SK-N-SH (cell line): Measurements from ENCODE around the gene MEOX1. TPM values are rescaled to one million over a fixed set of nuclear protein-coding genes. Genes with fewer than 3 reads are reported as not detected.

Experiments used
- CTCF ChIA-PET: fragments of 300-600, 350-600 bp; formaldehyde crosslinking; extraction: SDS; loops from one replicate; lab custom pipeline; 2021; lab: Yijun Ruan, JAX
- POLR2A ChIA-PET: fragments of 350-600 bp; sonication (Branson Sonifier 250); formaldehyde crosslinking; extraction: SDS; loops from one replicate; lab custom pipeline; 2020; ENCODE audit warnings: antibody characterized with exemption, inconsistent platforms; lab: Yijun Ruan, JAX
- DNase-seq: peaks from one replicate; pipeline ENCODE4 v3.0.0; 2012
- H2AFZ ChIP-seq: fragments of 200-600 bp; sonication (generic); 2 replicates; pipeline ENCODE4 v1.8.1; 2016; ENCODE audit warnings: antibody characterized with exemption, mild to moderate bottlenecking, low read depth
- H3F3A ChIP-seq: fragments of 200-600 bp; sonication (generic); replicated peaks from 2 replicates; pipeline ENCODE3; 2016; ENCODE audit warnings: antibody characterized with exemption, mild to moderate bottlenecking; ENCODE audit not compliant: insufficient read depth
- H3K27ac ChIP-seq, 2 experiments: fragments of 200-500 bp in 1 of 2; fragments of 200-600 bp in 1 of 2; sonication (Bioruptor generic) in 1 of 2; sonication (generic), shearing (Covaris generic) in 1 of 2; 2 replicates each; pipeline versions ENCODE4 v1.5.1 to v1.6.1; 2014 to 2016; ENCODE audit warnings: low read depth in 2 of 2, inconsistent platforms in 1 of 2, low read length in 1 of 2, mild to moderate bottlenecking in 1 of 2, mixed read lengths in 1 of 2
- H3K27me3 ChIP-seq: fragments of 200-600 bp; sonication (generic), shearing (Covaris generic); 2 replicates; pipeline ENCODE4 v1.6.1; 2016; ENCODE audit warnings: mixed run types; ENCODE audit not compliant: insufficient read depth
- H3K36me3 ChIP-seq, 2 experiments: fragments of 200-500 bp in 1 of 2; fragments of 200-600 bp in 1 of 2; sonication (Bioruptor generic) in 1 of 2; sonication (generic) in 1 of 2; replicated peaks in 1 of 2; 2 replicates each; pipeline versions ENCODE3 to v1.5.1; 2014 to 2016; ENCODE audit warnings: low read length in 1 of 2, mild to moderate bottlenecking in 1 of 2; ENCODE audit not compliant: insufficient read depth in 2 of 2, control insufficient read depth in 1 of 2
- H3K4me1 ChIP-seq, 2 experiments: fragments of 200-500 bp in 1 of 2; fragments of 200-600 bp in 1 of 2; sonication (Bioruptor generic) in 1 of 2; sonication (generic), shearing (Covaris generic) in 1 of 2; 2 replicates each; pipeline versions ENCODE4 v1.5.1 to v1.6.1; 2014 to 2016; ENCODE audit warnings: low read depth in 1 of 2, low read length in 1 of 2, mixed run types in 1 of 2; ENCODE audit not compliant: insufficient read depth in 2 of 2, control insufficient read depth in 1 of 2
- H3K4me2 ChIP-seq: fragments of 200-600 bp; sonication (generic), shearing (Covaris generic); 2 replicates; pipeline ENCODE4 v1.6.1; 2017; ENCODE audit warnings: mixed run types
- H3K4me3 ChIP-seq, 2 experiments: fragments of 200-500 bp in 1 of 2; fragments of 200-600 bp in 1 of 2; sonication (Bioruptor generic) in 1 of 2; sonication (generic), shearing (Covaris generic) in 1 of 2; 2 replicates each; pipeline versions ENCODE4 v1.5.1 to v1.8.1; 2014 to 2016; ENCODE audit warnings: low read depth in 2 of 2, inconsistent platforms in 1 of 2, low read length in 1 of 2, mild to moderate bottlenecking in 1 of 2, mixed read lengths in 1 of 2, moderate library complexity in 1 of 2
- H3K79me2 ChIP-seq: fragments of 200-600 bp; sonication (generic); 2 replicates; pipeline ENCODE4 v1.8.1; 2017; ENCODE audit warnings: mild to moderate bottlenecking; ENCODE audit not compliant: insufficient read depth
- H3K9ac ChIP-seq: fragments of 200-600 bp; sonication (generic); 2 replicates; pipeline ENCODE4 v1.6.1; 2017; ENCODE audit warnings: mixed run types
- H3K9me2 ChIP-seq: fragments of 200-600 bp; sonication (generic); 2 replicates; pipeline ENCODE4 v1.6.1; 2017; ENCODE audit warnings: mixed run types
- H3K9me3 ChIP-seq: fragments of 200-600 bp; sonication (generic); 2 replicates; pipeline ENCODE4 v1.6.1; 2017; ENCODE audit warnings: mixed run types, mild to moderate bottlenecking, moderate library complexity
- H4K20me1 ChIP-seq: fragments of 200-600 bp; sonication (generic); 2 replicates; pipeline ENCODE4 v1.6.1; 2017; ENCODE audit warnings: mild to moderate bottlenecking, mixed run types; ENCODE audit not compliant: insufficient read depth
- CHD2 ChIP-seq: fragments of 150-350 bp; IDR thresholded peaks from 2 replicates; pipeline ENCODE4 v1.6.1; 2018; ENCODE audit warnings: low read length; ENCODE audit not compliant: partially characterized antibody
- FOSL2 ChIP-seq: IDR thresholded peaks from 2 replicates; pipeline ENCODE4 v1.4.0; 2012; ENCODE audit warnings: low read depth, mild to moderate bottlenecking, moderate library complexity, borderline replicate concordance
- FOXM1 ChIP-seq: IDR thresholded peaks from 2 replicates; pipeline ENCODE4 v1.4.0; 2012; ENCODE audit warnings: low read depth, mild to moderate bottlenecking
- GATA2 ChIP-seq: sonication (generic); formaldehyde crosslinking; IDR thresholded peaks from 2 replicates; pipeline ENCODE4 v1.5.0; 2020; ENCODE audit warnings: mild to moderate bottlenecking, missing genetic modification reagents
- MXI1 ChIP-seq: IDR thresholded peaks from 2 replicates; pipeline ENCODE4 v1.6.1; 2012; ENCODE audit warnings: mild to moderate bottlenecking, low read depth, low read length, improper control_type of control experiment
- NRF1 ChIP-seq: IDR thresholded peaks from 2 replicates; pipeline ENCODE4 v1.6.1; 2012; ENCODE audit warnings: low read depth, mild to moderate bottlenecking, low read length
- RAD21 ChIP-seq: IDR thresholded peaks from 2 replicates; pipeline ENCODE4 v1.6.1; 2012; ENCODE audit warnings: mild to moderate bottlenecking, low read length
- RCOR1 ChIP-seq: fragments of 150-350 bp; IDR thresholded peaks from 2 replicates; pipeline ENCODE4 v1.6.1; 2017; ENCODE audit warnings: antibody characterized with exemption, low read length
- RFX5 ChIP-seq: IDR thresholded peaks from 2 replicates; pipeline ENCODE4 v1.6.1; 2012; ENCODE audit warnings: mild to moderate bottlenecking, improper control_type of control experiment, low read length
- RXRA ChIP-seq: IDR thresholded peaks from 2 replicates; pipeline ENCODE4 v1.4.0; 2012; ENCODE audit warnings: low read depth, mild to moderate bottlenecking, borderline replicate concordance
- SIN3A ChIP-seq: IDR thresholded peaks from 2 replicates; pipeline ENCODE4 v1.6.1; 2012; ENCODE audit warnings: low read depth, mild to moderate bottlenecking, low read length, moderate library complexity, borderline replicate concordance
- TCF12 ChIP-seq: IDR thresholded peaks from 2 replicates; pipeline ENCODE4 v1.4.0; 2012
- TEAD4 ChIP-seq: IDR thresholded peaks from 2 replicates; pipeline ENCODE4 v1.4.0; 2012; ENCODE audit warnings: mild to moderate bottlenecking, borderline replicate concordance; ENCODE audit not compliant: insufficient read depth
- YY1 ChIP-seq: IDR thresholded peaks from 2 replicates; pipeline ENCODE4 v1.4.0; 2012; ENCODE audit warnings: low read depth, mild to moderate bottlenecking
- WGBS: methylation state at CpG from one replicate; pipeline ENCODE4 v1.1.6; 2017; ENCODE audit warnings: low lambda C conversion rate; 5-methylcytosine and 5-hydroxymethylcytosine counted together
- polyA plus RNA-seq, 3 experiments: library from polyadenylated mRNA; depleted of rRNA; stranded (reverse); fragments of >200 nt; gene quantifications; 2 replicates each; pipeline ENCODE4 v1.2.3, GENCODE V29; 2012
- TF ChIP-seq, protein P1 (sequence below): IDR thresholded peaks from 2 replicates; pipeline ENCODE4 v1.4.0; 2012; ENCODE audit warnings: low read depth, borderline replicate concordance
- TF ChIP-seq, protein P2 (sequence below): fragments of 200-600 bp; sonication (generic); IDR thresholded peaks from 2 replicates; pipeline ENCODE4 v1.6.1; 2017; ENCODE audit warnings: antibody characterized with exemption, mild to moderate bottlenecking, moderate library complexity
- TF ChIP-seq, protein P3 (sequence below): IDR thresholded peaks from 2 replicates; pipeline ENCODE4; 2012
- TF ChIP-seq, protein P4 (sequence below): IDR thresholded peaks from 2 replicates; pipeline ENCODE4 v1.6.1; 2012; ENCODE audit warnings: mild to moderate bottlenecking, low read depth, low read length, moderate library complexity

The MEOX1 gene
- polyA plus RNA-seq, 1 of the 3 experiments (the other 2 are of a cell fraction): 0.05 TPM

DNA sequence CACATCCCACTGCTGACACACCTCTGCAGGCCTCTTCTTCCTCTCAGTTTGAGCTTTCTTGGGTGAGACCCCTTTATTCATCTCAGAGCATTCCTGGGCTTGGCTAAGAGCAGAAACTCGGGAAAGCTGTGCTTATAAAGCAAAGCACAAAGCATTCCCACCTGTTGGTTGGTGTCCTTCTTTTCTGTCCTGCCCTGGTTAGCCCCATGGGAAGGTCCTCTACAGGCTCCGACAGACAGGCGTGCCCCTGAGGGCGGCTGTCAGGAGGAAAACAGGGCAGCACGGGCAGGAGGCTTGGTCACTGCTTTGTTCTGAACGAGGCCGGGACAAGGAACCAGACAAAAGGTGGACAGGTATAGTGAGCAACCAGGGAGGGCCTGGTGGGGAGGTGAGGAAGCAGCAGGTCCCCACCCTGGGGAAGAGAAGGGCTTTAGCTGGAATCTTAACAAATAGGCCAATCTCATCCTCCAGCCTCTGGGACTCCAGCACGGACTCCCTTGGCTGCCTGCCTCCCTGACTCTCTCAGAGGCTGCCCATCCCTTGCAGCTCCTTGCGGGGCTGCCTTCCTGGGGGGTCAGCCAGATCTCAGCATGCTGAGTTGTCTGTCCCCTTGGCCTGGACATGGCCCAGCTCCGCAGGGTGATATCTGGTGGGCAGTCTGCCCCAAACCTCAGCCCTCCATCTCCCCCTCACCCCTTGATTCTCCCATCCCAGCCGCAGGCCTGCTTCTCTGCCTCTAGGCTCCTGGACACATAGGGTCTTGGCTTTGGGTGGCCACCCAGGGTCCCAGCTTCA, 1.7 kb downstream of the MEOX1 start:
- Histone ChIP-seq H3K9ac (no peak overlapping the region), H3K36me3 (no peaks in the 10 kb centered on the region), H3K9me2 (no peaks in the 10 kb centered on the region), H3K4me1 (no peaks in the 10 kb centered on the region), H3F3A (no peaks in the 10 kb centered on the region), H3K27me3 (no peaks in the 10 kb centered on the region), H3K9me3 (no peaks in the 10 kb centered on the region), H2AFZ (no peak overlapping the region), H3K79me2 (no peaks in the 10 kb centered on the region), H3K4me3 (no peak overlapping the region), H3K27ac (no peak overlapping the region), H4K20me1 (no peaks in the 10 kb centered on the region), H3K4me2 (no peak overlapping the region)
- WGBS: 89% methylated on average over 8 of the region's 11 CpGs
- POLR2A ChIA-PET: no interaction called here
- CTCF ChIA-PET: interaction anchor here (0.9 to 4.0 kb wide), 9 partner anchors 8 to 107 kb away, joined by 3 to 38 read pairs (median 3); no protein-coding TSS in a partner anchor
- DNase-seq: no peak
- no peak for TF ChIP-seq RXRA
- no peak for TF ChIP-seq RFX5
- TF ChIP-seq, protein P1, sequence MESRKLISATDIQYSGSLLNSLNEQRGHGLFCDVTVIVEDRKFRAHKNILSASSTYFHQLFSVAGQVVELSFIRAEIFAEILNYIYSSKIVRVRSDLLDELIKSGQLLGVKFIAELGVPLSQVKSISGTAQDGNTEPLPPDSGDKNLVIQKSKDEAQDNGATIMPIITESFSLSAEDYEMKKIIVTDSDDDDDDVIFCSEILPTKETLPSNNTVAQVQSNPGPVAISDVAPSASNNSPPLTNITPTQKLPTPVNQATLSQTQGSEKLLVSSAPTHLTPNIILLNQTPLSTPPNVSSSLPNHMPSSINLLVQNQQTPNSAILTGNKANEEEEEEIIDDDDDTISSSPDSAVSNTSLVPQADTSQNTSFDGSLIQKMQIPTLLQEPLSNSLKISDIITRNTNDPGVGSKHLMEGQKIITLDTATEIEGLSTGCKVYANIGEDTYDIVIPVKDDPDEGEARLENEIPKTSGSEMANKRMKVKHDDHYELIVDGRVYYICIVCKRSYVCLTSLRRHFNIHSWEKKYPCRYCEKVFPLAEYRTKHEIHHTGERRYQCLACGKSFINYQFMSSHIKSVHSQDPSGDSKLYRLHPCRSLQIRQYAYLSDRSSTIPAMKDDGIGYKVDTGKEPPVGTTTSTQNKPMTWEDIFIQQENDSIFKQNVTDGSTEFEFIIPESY: no peak
- TF ChIP-seq, protein P2, sequence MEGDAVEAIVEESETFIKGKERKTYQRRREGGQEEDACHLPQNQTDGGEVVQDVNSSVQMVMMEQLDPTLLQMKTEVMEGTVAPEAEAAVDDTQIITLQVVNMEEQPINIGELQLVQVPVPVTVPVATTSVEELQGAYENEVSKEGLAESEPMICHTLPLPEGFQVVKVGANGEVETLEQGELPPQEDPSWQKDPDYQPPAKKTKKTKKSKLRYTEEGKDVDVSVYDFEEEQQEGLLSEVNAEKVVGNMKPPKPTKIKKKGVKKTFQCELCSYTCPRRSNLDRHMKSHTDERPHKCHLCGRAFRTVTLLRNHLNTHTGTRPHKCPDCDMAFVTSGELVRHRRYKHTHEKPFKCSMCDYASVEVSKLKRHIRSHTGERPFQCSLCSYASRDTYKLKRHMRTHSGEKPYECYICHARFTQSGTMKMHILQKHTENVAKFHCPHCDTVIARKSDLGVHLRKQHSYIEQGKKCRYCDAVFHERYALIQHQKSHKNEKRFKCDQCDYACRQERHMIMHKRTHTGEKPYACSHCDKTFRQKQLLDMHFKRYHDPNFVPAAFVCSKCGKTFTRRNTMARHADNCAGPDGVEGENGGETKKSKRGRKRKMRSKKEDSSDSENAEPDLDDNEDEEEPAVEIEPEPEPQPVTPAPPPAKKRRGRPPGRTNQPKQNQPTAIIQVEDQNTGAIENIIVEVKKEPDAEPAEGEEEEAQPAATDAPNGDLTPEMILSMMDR: no peak
- TF ChIP-seq RCOR1: no peak
- TF ChIP-seq FOXM1: no peak
- TF ChIP-seq TEAD4: no peak
- no peak for TF ChIP-seq YY1
- TF ChIP-seq NRF1: no peak
- no peak for TF ChIP-seq SIN3A
- TF ChIP-seq, protein P3, sequence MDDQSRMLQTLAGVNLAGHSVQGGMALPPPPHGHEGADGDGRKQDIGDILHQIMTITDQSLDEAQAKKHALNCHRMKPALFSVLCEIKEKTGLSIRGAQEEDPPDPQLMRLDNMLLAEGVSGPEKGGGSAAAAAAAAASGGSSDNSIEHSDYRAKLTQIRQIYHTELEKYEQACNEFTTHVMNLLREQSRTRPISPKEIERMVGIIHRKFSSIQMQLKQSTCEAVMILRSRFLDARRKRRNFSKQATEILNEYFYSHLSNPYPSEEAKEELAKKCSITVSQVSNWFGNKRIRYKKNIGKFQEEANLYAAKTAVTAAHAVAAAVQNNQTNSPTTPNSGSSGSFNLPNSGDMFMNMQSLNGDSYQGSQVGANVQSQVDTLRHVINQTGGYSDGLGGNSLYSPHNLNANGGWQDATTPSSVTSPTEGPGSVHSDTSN: no peak
- TF ChIP-seq RAD21: no peak
- TF ChIP-seq CHD2: no peak
- TF ChIP-seq MXI1: no peak
- no peak for TF ChIP-seq GATA2 (CRISPR knock-in tag)
- no peak for TF ChIP-seq TCF12
- TF ChIP-seq, protein P4, sequence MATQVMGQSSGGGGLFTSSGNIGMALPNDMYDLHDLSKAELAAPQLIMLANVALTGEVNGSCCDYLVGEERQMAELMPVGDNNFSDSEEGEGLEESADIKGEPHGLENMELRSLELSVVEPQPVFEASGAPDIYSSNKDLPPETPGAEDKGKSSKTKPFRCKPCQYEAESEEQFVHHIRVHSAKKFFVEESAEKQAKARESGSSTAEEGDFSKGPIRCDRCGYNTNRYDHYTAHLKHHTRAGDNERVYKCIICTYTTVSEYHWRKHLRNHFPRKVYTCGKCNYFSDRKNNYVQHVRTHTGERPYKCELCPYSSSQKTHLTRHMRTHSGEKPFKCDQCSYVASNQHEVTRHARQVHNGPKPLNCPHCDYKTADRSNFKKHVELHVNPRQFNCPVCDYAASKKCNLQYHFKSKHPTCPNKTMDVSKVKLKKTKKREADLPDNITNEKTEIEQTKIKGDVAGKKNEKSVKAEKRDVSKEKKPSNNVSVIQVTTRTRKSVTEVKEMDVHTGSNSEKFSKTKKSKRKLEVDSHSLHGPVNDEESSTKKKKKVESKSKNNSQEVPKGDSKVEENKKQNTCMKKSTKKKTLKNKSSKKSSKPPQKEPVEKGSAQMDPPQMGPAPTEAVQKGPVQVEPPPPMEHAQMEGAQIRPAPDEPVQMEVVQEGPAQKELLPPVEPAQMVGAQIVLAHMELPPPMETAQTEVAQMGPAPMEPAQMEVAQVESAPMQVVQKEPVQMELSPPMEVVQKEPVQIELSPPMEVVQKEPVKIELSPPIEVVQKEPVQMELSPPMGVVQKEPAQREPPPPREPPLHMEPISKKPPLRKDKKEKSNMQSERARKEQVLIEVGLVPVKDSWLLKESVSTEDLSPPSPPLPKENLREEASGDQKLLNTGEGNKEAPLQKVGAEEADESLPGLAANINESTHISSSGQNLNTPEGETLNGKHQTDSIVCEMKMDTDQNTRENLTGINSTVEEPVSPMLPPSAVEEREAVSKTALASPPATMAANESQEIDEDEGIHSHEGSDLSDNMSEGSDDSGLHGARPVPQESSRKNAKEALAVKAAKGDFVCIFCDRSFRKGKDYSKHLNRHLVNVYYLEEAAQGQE: no peak
- TF ChIP-seq FOSL2: no peak
